ENCODE measurements around the gene ZNF362.

The ZNF362 gene

DNA sequence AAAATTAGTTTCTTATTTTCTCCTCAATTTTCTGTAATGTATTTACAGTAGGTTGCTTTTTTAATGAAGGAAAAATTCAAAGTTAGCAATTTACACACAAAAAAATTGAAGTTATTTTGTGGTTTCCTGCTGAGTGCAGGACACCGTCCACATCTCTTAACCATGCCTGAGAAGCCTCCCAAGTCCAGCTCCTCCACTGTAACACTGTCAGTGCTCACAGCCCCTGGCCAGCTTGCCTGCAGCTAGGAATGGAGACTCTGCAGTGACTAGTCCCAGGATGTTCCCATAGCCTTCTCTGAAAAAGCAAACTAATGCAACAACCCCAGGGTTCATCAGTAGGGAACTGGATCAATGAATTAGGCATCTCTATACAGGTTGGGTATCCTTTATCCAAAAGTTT is 61.1 kb downstream of the ZNF362 start:
- no peak overlapping the region for H4K8ac ChIP-seq (ENCODE audit: low read depth, low read length)
- H3K14ac ChIP-seq (ENCODE audit: low read length) = no peak overlapping the region
- no peak overlapping the region for H3K9ac ChIP-seq (ENCODE audit: low read length)
- H3K18ac ChIP-seq (ENCODE audit: low read length) = no peak overlapping the region
- no CpG with 5 or more reads among the region's 1 CpG for WGBS (ENCODE audit: extremely low coverage, insufficient coverage, insufficient read length)
- no peak overlapping the region for H4K12ac ChIP-seq (ENCODE audit: low read depth, low read length)
- no peak for DNase-seq
- H3K4me2 ChIP-seq (ENCODE audit: low read length) = no peak overlapping the region
- no peaks in the 10 kb centered on the region for H3K36me3 ChIP-seq (ENCODE audit: control insufficient read depth in 1 of 2, insufficient read depth in 2 of 2, low read length in 2 of 2)
- no peak overlapping the region for H2BK12ac ChIP-seq (ENCODE audit: low read length)
- no peak overlapping the region for H3K4ac ChIP-seq (ENCODE audit: low read depth, low read length)
- no peak overlapping the region for H2BK5ac ChIP-seq (ENCODE audit: low read depth, low read length, poor library complexity)
- no peaks in the 10 kb centered on the region for H3K79me2 ChIP-seq (ENCODE audit: control insufficient read depth, insufficient read depth, low read length, poor library complexity)
- H4K91ac ChIP-seq (ENCODE audit: low read depth, low read length) = no peak overlapping the region
- H2AK5ac ChIP-seq (ENCODE audit: low read length) = no peak overlapping the region
- no peak overlapping the region for H3K4me3 ChIP-seq (ENCODE audit: low read depth, low read length)
- H3K23ac ChIP-seq (ENCODE audit: low read length) = no peak overlapping the region
- no peaks in the 10 kb centered on the region for H3K4me1 ChIP-seq (ENCODE audit: control insufficient read depth in 1 of 2, insufficient read depth in 2 of 2, low read length in 2 of 2)
- H3K27me3 ChIP-seq (ENCODE audit: insufficient read depth, low read length) = no peaks in the 10 kb centered on the region
- H2AFZ ChIP-seq (ENCODE audit: insufficient read depth, low read length, poor library complexity) = no peak overlapping the region
- H2BK120ac ChIP-seq (ENCODE audit: insufficient read depth, low read length, poor library complexity) = no peak overlapping the region
- H3K9me3 ChIP-seq (ENCODE audit: insufficient read depth, low read depth, low read length) = no peaks in the 10 kb centered on the region
- no peak overlapping the region for H3K27ac ChIP-seq (ENCODE audit: low read depth, low read length)
- H3K79me1 ChIP-seq (ENCODE audit: low read length) = no peaks in the 10 kb centered on the region

DNA sequence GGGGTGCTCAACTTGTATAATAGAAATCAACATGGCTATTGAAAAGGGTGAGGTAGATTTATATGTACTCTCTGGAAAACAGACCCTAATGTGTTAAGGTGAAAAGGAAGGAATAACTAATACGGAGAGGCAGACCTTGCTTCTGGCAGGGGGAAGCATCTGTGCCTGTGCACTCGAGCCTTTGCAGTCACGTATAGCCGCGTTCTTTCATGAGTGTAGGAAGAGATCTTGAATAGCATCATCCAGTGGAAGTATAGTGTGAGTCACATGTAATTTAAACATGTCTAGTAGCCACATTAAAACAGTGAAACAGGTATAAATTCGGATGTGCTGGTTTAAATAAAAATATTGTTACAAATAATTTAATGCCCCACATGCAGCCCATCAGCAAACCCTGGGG is 61.7 kb downstream of the ZNF362 start:
- Histone ChIP-seq H3K27ac (ENCODE audit: low read depth, low read length) (no peak overlapping the region), H3K27me3 (ENCODE audit: insufficient read depth, low read length) (no peaks in the 10 kb centered on the region), H3K14ac (ENCODE audit: low read length) (no peak overlapping the region), H3K18ac (ENCODE audit: low read length) (no peak overlapping the region), H2BK120ac (ENCODE audit: insufficient read depth, low read length, poor library complexity) (no peak overlapping the region), H3K9ac (ENCODE audit: low read length) (no peak overlapping the region), H4K8ac (ENCODE audit: low read depth, low read length) (no peak overlapping the region), H3K4ac (ENCODE audit: low read depth, low read length) (no peak overlapping the region), H3K4me1 (ENCODE audit: control insufficient read depth in 1 of 2, insufficient read depth in 2 of 2, low read length in 2 of 2) (no peaks in the 10 kb centered on the region), H2BK5ac (ENCODE audit: low read depth, low read length, poor library complexity) (no peak overlapping the region), H3K4me2 (ENCODE audit: low read length) (no peak overlapping the region), H3K79me1 (ENCODE audit: low read length) (no peaks in the 10 kb centered on the region), H4K12ac (ENCODE audit: low read depth, low read length) (no peak overlapping the region), H2AK5ac (ENCODE audit: low read length) (no peak overlapping the region), H3K9me3 (ENCODE audit: insufficient read depth, low read depth, low read length) (no peaks in the 10 kb centered on the region), H3K79me2 (ENCODE audit: control insufficient read depth, insufficient read depth, low read length, poor library complexity) (no peaks in the 10 kb centered on the region), H2BK12ac (ENCODE audit: low read length) (no peak overlapping the region), H3K4me3 (ENCODE audit: low read depth, low read length) (no peak overlapping the region), H4K91ac (ENCODE audit: low read depth, low read length) (no peak overlapping the region), H3K23ac (ENCODE audit: low read length) (no peak overlapping the region), H2AFZ (ENCODE audit: insufficient read depth, low read length, poor library complexity) (no peak overlapping the region), H3K36me3 (ENCODE audit: control insufficient read depth in 1 of 2, insufficient read depth in 2 of 2, low read length in 2 of 2) (peaks cover 3 to 4% of the 10 kb centered on the region in 2 experiments)
- peak in 1 of 2 donors; percentile 36 for DNase-seq
- WGBS (ENCODE audit: extremely low coverage, insufficient coverage, insufficient read length) = no CpG with 5 or more reads among the region's 6 CpGs

- Histone ChIP-seq H3K9me3 (ENCODE audit: insufficient read depth, low read depth, low read length) (no peaks in the 10 kb centered on the region), H4K8ac (ENCODE audit: low read depth, low read length) (no peak overlapping the region), H3K18ac (ENCODE audit: low read length) (no peak overlapping the region), H3K36me3 (ENCODE audit: control insufficient read depth in 1 of 2, insufficient read depth in 2 of 2, low read length in 2 of 2) (peaks cover 17 to 18% of the 10 kb centered on the region in 2 experiments), H3K27ac (ENCODE audit: low read depth, low read length) (no peak overlapping the region), H3K9ac (ENCODE audit: low read length) (no peak overlapping the region), H3K79me2 (ENCODE audit: control insufficient read depth, insufficient read depth, low read length, poor library complexity) (no peaks in the 10 kb centered on the region), H4K91ac (ENCODE audit: low read depth, low read length) (no peak overlapping the region), H3K4me1 (ENCODE audit: control insufficient read depth in 1 of 2, insufficient read depth in 2 of 2, low read length in 2 of 2) (no peaks in the 10 kb centered on the region), H3K4me3 (ENCODE audit: low read depth, low read length) (no peak overlapping the region), H3K4me2 (ENCODE audit: low read length) (no peak overlapping the region), H3K4ac (ENCODE audit: low read depth, low read length) (no peak overlapping the region), H2AK5ac (ENCODE audit: low read length) (no peak overlapping the region), H3K23ac (ENCODE audit: low read length) (no peak overlapping the region), H2BK5ac (ENCODE audit: low read depth, low read length, poor library complexity) (no peak overlapping the region), H4K12ac (ENCODE audit: low read depth, low read length) (no peak overlapping the region), H3K79me1 (ENCODE audit: low read length) (no peaks in the 10 kb centered on the region), H2BK12ac (ENCODE audit: low read length) (no peak overlapping the region), H3K27me3 (ENCODE audit: insufficient read depth, low read length) (no peaks in the 10 kb centered on the region), H2BK120ac (ENCODE audit: insufficient read depth, low read length, poor library complexity) (no peak overlapping the region), H2AFZ (ENCODE audit: insufficient read depth, low read length, poor library complexity) (no peak overlapping the region), H3K14ac (ENCODE audit: low read length) (no peak overlapping the region)
- DNase-seq = no peak
- no CpG with 5 or more reads among the region's 9 CpGs for WGBS (ENCODE audit: extremely low coverage, insufficient coverage, insufficient read length)
Measured at GRCh38 chr1:33319186-33319948, 63.1 kb downstream of the ZNF362 start.

- Histone ChIP-seq H3K79me1 (ENCODE audit: low read length) (no peaks in the 10 kb centered on the region), H2BK120ac (ENCODE audit: insufficient read depth, low read length, poor library complexity) (no peak overlapping the region), H3K9ac (ENCODE audit: low read length) (no peak overlapping the region), H3K36me3 (ENCODE audit: control insufficient read depth in 1 of 2, insufficient read depth in 2 of 2, low read length in 2 of 2) (peaks cover 24 to 25% of the 10 kb centered on the region in 2 experiments), H2BK5ac (ENCODE audit: low read depth, low read length, poor library complexity) (no peak overlapping the region), H3K4ac (ENCODE audit: low read depth, low read length) (no peak overlapping the region), H3K4me1 (ENCODE audit: control insufficient read depth in 1 of 2, insufficient read depth in 2 of 2, low read length in 2 of 2) (no peaks in the 10 kb centered on the region), H3K4me2 (ENCODE audit: low read length) (no peak overlapping the region), H3K27me3 (ENCODE audit: insufficient read depth, low read length) (no peaks in the 10 kb centered on the region), H4K8ac (ENCODE audit: low read depth, low read length) (no peak overlapping the region), H3K14ac (ENCODE audit: low read length) (no peak overlapping the region), H4K12ac (ENCODE audit: low read depth, low read length) (no peak overlapping the region), H3K27ac (ENCODE audit: low read depth, low read length) (no peak overlapping the region), H2BK12ac (ENCODE audit: low read length) (no peak overlapping the region), H2AK5ac (ENCODE audit: low read length) (no peak overlapping the region), H3K23ac (ENCODE audit: low read length) (no peak overlapping the region), H3K18ac (ENCODE audit: low read length) (no peak overlapping the region), H3K9me3 (ENCODE audit: insufficient read depth, low read depth, low read length) (no peaks in the 10 kb centered on the region), H3K79me2 (ENCODE audit: control insufficient read depth, insufficient read depth, low read length, poor library complexity) (no peaks in the 10 kb centered on the region), H4K91ac (ENCODE audit: low read depth, low read length) (no peak overlapping the region), H3K4me3 (ENCODE audit: low read depth, low read length) (no peak overlapping the region), H2AFZ (ENCODE audit: insufficient read depth, low read length, poor library complexity) (no peak overlapping the region)
- no CpG with 5 or more reads among the region's 12 CpGs for WGBS (ENCODE audit: extremely low coverage, insufficient coverage, insufficient read length)
- DNase-seq = no peak
Measured at GRCh38 chr1:33319949-33320618, 63.8 kb downstream of the ZNF362 start.

Measured in trophoblast cell (in vitro differentiated cells and primary cell).